Measurements from ENCODE around the gene ZNF436.
"Not testable (repeated sequence)": the region's sequence is repeated elsewhere in the genome, so short reads cannot be mapped to it uniquely, and the experiment has no call there.

ZNF436 gene

DNA sequence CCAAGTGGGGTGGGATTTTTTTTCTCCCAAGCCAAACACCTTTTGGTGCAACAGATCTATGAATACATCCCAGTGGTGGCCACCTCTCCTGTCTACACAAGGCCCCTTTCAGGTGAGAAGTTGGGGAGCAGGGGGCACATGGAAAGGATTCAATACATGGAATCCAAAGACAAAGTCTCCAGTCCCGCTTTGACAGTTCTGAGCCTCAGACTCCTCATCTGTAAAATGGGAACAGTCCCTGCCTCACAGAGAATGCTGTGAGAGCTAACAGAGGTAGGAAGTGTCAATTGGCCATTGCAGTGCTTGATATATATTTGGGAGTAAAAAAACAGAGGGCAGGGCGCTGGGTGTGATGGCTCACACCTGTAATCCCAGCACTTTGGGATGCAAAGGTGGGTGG lies 26.7 kb upstream of the ZNF436 start:
- ATAC-seq, result no peak
- Mint-ChIP-seq H3K4me3 (no peak overlapping the region), H3K27ac (no peak overlapping the region), H3K9me3 (no peaks in the 10 kb centered on the region), H3K36me3 (no peaks in the 10 kb centered on the region), H3K4me1 (no peaks in the 10 kb centered on the region)
- no peak for DNase-seq (ENCODE audit: low spot score in 2 of 2)

- H3K4me3 Mint-ChIP-seq, result no peak overlapping the region
- no peaks in the 10 kb centered on the region for H3K4me1 Mint-ChIP-seq
- H3K36me3 Mint-ChIP-seq, result no peaks in the 10 kb centered on the region
- ATAC-seq (no peak), DNase-seq (ENCODE audit: low spot score in 2 of 2) (no peak)
- no peaks in the 10 kb centered on the region for H3K9me3 Mint-ChIP-seq
- H3K27ac Mint-ChIP-seq, result no peak overlapping the region
These were observed 26.2 kb upstream of the ZNF436 start for GRCh38 chr1:23395849-23396248.

GRCh38 chr1:23395154-23395724 lies 25.6 kb upstream of the ZNF436 start:
- Mint-ChIP-seq H3K27ac (no peak overlapping the region), H3K9me3 (no peaks in the 10 kb centered on the region)
- no peak for DNase-seq (ENCODE audit: low spot score in 2 of 2)

DNA sequence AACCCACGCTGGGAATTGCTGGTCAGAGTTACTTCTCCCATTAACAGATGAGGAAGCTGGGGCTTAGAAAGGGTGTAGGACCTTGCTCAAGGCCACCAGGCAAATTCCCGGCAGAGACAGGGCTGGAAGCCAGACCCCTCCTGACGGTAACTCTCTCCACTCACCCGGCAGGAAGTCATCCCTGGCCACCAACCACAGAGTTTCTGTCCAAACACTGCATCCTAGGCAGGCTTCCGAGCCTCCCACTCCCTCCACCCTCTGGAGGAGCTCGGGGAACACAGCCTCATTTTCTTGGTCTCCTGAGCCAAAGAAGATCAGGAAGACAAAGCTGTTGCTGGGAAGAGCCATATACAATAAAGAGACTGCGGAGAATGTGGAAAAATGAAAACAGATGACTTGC lies 25.0 kb upstream of the ZNF436 start:
- DNase-seq (ENCODE audit: low spot score in 2 of 2) (no peak), ATAC-seq (no peak)
- no peak overlapping the region for H3K27ac Mint-ChIP-seq
- no peaks in the 10 kb centered on the region for H3K4me1 Mint-ChIP-seq
- H3K9me3 Mint-ChIP-seq, result no peaks in the 10 kb centered on the region
- no peak overlapping the region for H3K4me3 Mint-ChIP-seq
- no peaks in the 10 kb centered on the region for H3K36me3 Mint-ChIP-seq

More at GRCh38 chr1:23395154-23395724, 25.6 kb upstream of the ZNF436 start:
- no peak for ATAC-seq
- Mint-ChIP-seq H3K36me3 (no peaks in the 10 kb centered on the region), H3K4me1 (no peaks in the 10 kb centered on the region), H3K4me3 (no peak overlapping the region)

- H3K4me3 Mint-ChIP-seq, result no peak overlapping the region
- ATAC-seq, result no peak
- no peaks in the 10 kb centered on the region for H3K4me1 Mint-ChIP-seq
- H3K9me3 Mint-ChIP-seq, result no peaks in the 10 kb centered on the region
- DNase-seq (ENCODE audit: low spot score in 2 of 2), result no peak
- no peak overlapping the region for H3K27ac Mint-ChIP-seq
- no peaks in the 10 kb centered on the region for H3K36me3 Mint-ChIP-seq
These were observed 24.5 kb upstream of the ZNF436 start for GRCh38 chr1:23394181-23394580.

DNA sequence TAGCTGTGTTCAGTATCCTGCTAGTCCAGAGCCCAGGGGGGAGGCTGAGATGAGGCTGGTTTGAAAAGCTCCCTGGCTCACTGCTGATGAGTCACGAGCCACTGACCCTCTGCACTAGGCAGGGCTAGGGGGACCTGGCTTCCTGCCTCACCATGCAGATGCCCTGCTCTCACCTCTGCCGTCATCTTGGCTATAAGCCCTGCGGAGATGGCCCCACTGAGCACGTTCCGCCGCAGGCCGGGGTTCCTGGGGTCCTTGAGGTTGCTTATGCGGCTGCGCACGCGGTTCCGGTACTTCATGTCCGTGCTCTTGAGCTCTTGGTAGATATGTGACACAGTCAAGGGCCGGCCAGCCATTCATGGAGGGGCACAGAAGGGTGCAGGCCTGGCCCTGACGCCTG lies 24.1 kb upstream of the ZNF436 start:
- Mint-ChIP-seq H3K36me3 (no peaks in the 10 kb centered on the region), H3K4me1 (no peaks in the 10 kb centered on the region), H3K27ac (no peak overlapping the region), H3K9me3 (no peaks in the 10 kb centered on the region), H3K4me3 (no peak overlapping the region)
- DNase-seq (ENCODE audit: low spot score in 2 of 2), result no peak
- ATAC-seq, result no peak

DNA sequence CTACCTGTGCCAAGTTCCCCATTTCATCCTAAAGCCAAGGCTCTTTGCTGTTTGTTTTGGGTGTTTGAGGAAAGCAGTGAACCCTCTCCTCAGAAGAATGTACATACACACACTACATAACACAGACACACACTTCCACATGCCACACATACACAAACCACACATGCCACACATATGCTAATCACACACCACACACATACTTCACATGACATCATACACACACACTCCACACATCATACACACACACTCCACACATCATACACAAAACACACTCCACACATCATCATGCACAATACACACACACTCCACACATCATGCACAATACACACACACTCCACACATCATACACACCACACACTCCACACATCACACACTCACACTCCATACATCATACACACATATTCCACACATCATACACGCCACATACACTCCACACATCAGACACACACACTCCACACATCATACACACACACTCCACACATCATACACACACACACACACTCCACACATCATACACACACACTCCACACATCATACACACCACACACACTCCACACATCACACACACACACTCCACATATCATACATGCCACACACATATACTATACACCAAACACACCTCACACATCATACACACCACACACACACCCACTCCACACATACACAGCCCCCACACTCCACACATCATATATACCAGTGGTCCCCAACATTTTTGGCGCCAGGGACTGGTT lies 22.7 kb upstream of the ZNF436 start:
- H3K4me1 Mint-ChIP-seq, result no peaks in the 10 kb centered on the region
- no peak overlapping the region for H3K27ac Mint-ChIP-seq
- H3K9me3 Mint-ChIP-seq, result no peaks in the 10 kb centered on the region
- no peak overlapping the region for H3K4me3 Mint-ChIP-seq
- H3K36me3 Mint-ChIP-seq, result no peaks in the 10 kb centered on the region
- DNase-seq (ENCODE audit: low spot score in 2 of 2) (no peak), ATAC-seq (no peak)

GRCh38 chr1:23389837-23390321 lies 20.2 kb upstream of the ZNF436 start:
- H3K9me3 Mint-ChIP-seq, result no peaks in the 10 kb centered on the region
- H3K4me1 Mint-ChIP-seq, result no peaks in the 10 kb centered on the region
- no peak for DNase-seq (ENCODE audit: low spot score in 2 of 2)
- no peak for ATAC-seq
- no peaks in the 10 kb centered on the region for H3K36me3 Mint-ChIP-seq
- H3K27ac Mint-ChIP-seq, result no peak overlapping the region
- no peak overlapping the region for H3K4me3 Mint-ChIP-seq

DNA sequence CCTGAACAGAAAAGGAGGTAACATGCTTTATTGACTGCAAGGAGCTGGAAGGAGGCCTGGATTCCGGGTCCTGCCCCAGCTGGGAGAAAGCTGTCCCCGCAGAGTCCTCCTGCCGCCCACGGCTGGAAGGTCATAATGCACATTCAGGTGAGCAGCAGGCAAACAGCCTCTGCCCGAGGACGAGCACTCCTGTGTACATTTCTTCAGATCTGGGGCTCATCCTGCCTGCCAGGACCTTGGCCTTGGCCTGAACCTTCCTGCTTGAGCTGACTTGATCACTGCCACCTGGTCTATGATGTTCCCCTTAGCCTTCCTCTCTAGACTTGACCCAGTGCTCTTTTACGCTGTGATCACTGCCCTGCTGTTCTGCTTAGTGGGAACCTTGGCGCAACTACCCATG lies 17.9 kb upstream of the ZNF436 start:
- no peaks in the 10 kb centered on the region for H3K36me3 Mint-ChIP-seq
- no peak overlapping the region for H3K27ac Mint-ChIP-seq
- H3K4me1 Mint-ChIP-seq, result no peaks in the 10 kb centered on the region
- H3K4me3 Mint-ChIP-seq, result no peak overlapping the region
- ATAC-seq (no peak), DNase-seq (ENCODE audit: low spot score in 2 of 2) (no peak)
- H3K9me3 Mint-ChIP-seq, result no peaks in the 10 kb centered on the region

DNA sequence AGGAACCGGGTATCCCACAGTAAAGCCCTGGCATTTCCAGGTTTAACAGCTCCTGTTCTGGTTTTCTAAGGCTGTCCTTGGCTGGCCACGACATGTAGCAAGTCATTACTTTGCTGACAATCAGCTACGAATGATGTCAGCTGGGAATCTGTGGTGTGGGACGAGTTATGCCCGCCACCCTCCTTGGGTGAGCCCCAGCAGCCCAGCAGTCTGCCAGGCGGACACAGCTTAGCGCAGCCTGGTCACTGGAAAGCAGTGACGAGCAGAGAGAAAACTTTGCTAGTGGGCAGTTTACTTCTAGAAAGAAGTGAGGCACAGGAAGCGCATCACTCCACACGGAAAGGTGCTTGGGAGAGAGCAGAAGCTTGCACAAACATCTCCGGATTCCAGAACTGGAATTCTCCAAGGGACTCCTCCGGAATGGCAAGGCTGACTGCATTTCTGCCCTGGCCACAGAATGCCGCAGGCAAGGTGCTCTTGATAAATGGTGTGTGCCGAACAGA lies 15.5 kb upstream of the ZNF436 start:
- H3K4me3 Mint-ChIP-seq, result no peak overlapping the region

GRCh38 chr1:23384312-23385058 lies 14.8 kb upstream of the ZNF436 start:
- H3K36me3 Mint-ChIP-seq, result no peaks in the 10 kb centered on the region
- DNase-seq (ENCODE audit: low spot score in 2 of 2) (no peak), ATAC-seq (no peak)
- no peak overlapping the region for H3K27ac Mint-ChIP-seq
- no peaks in the 10 kb centered on the region for H3K4me1 Mint-ChIP-seq
- H3K9me3 Mint-ChIP-seq, result no peaks in the 10 kb centered on the region
- no peak overlapping the region for H3K4me3 Mint-ChIP-seq

More for the DNA sequence above, 15.5 kb upstream of the ZNF436 start:
- no peak overlapping the region for H3K27ac Mint-ChIP-seq
- DNase-seq (ENCODE audit: low spot score in 2 of 2) (no peak), ATAC-seq (no peak)
- no peaks in the 10 kb centered on the region for H3K4me1 Mint-ChIP-seq
- no peaks in the 10 kb centered on the region for H3K9me3 Mint-ChIP-seq
- H3K36me3 Mint-ChIP-seq, result no peaks in the 10 kb centered on the region

- no peaks in the 10 kb centered on the region for H3K4me1 Mint-ChIP-seq
- no peaks in the 10 kb centered on the region for H3K9me3 Mint-ChIP-seq
- no peak overlapping the region for H3K4me3 Mint-ChIP-seq
- no peak overlapping the region for H3K27ac Mint-ChIP-seq
- ATAC-seq, result no peak
- DNase-seq (ENCODE audit: low spot score in 2 of 2), result no peak
- no peaks in the 10 kb centered on the region for H3K36me3 Mint-ChIP-seq
These were observed 14.1 kb upstream of the ZNF436 start for GRCh38 chr1:23383577-23384311.

DNA sequence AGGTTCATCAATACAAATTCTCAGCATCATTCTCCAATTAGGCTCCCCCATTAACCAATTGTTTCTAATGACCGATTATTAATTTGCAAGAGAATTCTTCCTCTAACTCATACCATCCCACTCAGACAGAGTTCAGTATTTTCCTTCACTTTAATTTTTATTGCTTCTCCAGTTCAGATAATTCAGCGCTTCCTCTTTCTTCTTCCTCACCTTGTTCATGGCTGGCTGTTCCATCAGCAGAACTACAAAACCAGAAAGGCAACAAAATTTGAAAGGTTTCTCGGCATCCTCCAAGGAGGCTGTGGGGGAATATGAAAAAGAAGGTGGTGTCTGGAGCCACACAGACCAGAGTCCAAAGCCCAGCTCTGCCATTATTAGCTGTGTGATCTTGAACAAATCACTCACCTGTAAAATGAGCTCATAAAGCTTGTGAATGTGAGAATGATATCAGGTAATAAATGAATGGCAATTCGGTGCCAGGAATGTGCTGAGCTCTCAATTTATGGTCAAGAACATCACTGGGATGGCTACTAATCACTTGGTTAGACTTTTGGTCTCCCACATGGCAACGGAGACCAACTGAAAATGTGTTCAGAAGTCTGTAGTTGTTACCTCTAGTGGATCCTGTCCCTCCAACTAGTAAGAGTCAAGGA lies 11.7 kb upstream of the ZNF436 start:
- Mint-ChIP-seq H3K4me3 (no peak overlapping the region), H3K36me3 (no peaks in the 10 kb centered on the region), H3K4me1 (no peaks in the 10 kb centered on the region), H3K27ac (no peak overlapping the region), H3K9me3 (no peaks in the 10 kb centered on the region)
- no peak for DNase-seq (ENCODE audit: low spot score in 2 of 2)
- ATAC-seq, result no peak

GRCh38 chr1:23380719-23381118 lies 11.1 kb upstream of the ZNF436 start:
- Mint-ChIP-seq H3K27ac (no peak overlapping the region), H3K4me1 (no peaks in the 10 kb centered on the region), H3K4me3 (no peak overlapping the region), H3K36me3 (no peaks in the 10 kb centered on the region), H3K9me3 (no peaks in the 10 kb centered on the region)
- no peak for ATAC-seq
- DNase-seq (ENCODE audit: low spot score in 2 of 2), result no peak

- H3K36me3 Mint-ChIP-seq; H3K4me1 Mint-ChIP-seq; H3K27ac Mint-ChIP-seq; DNase-seq (ENCODE audit: low spot score in 2 of 2); ATAC-seq; H3K4me3 Mint-ChIP-seq; H3K9me3 Mint-ChIP-seq: not testable (repeated sequence)
These were observed 10.6 kb upstream of the ZNF436 start for GRCh38 chr1:23380236-23380635.
